ENCODE measurements around the gene ERVK3-1.

- TF ChIP-seq, protein P1, sequence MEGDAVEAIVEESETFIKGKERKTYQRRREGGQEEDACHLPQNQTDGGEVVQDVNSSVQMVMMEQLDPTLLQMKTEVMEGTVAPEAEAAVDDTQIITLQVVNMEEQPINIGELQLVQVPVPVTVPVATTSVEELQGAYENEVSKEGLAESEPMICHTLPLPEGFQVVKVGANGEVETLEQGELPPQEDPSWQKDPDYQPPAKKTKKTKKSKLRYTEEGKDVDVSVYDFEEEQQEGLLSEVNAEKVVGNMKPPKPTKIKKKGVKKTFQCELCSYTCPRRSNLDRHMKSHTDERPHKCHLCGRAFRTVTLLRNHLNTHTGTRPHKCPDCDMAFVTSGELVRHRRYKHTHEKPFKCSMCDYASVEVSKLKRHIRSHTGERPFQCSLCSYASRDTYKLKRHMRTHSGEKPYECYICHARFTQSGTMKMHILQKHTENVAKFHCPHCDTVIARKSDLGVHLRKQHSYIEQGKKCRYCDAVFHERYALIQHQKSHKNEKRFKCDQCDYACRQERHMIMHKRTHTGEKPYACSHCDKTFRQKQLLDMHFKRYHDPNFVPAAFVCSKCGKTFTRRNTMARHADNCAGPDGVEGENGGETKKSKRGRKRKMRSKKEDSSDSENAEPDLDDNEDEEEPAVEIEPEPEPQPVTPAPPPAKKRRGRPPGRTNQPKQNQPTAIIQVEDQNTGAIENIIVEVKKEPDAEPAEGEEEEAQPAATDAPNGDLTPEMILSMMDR (IDR thresholded peaks at IDR 0.05; ENCODE audit: insufficient read depth, low read depth, low read length) = no peak
- TF ChIP-seq EZH2 (IDR thresholded peaks at IDR 0.05; ENCODE audit: insufficient read depth, low read length) = no peak
Observed at GRCh38 chr19:58279925-58280316, 25.3 kb upstream of the ERVK3-1 start.

Data from astrocyte (in vitro differentiated cells and primary cell).